HEK293T (cell line): ENCODE measurements around the gene ANKRD11.
"Not testable (repeated sequence)": the region's sequence is repeated elsewhere in the genome, so short reads cannot be mapped to it uniquely, and the experiment has no call there.

Experiments
- CTCF ChIA-PET: fragments of 350-600 bp; formaldehyde crosslinking; extraction: SDS; loops from one replicate; lab custom pipeline; 2021; ENCODE audit warnings: antibody characterized with exemption, inconsistent platforms; lab: Yijun Ruan, JAX
- POLR2A ChIA-PET: fragments of 350-600 bp; formaldehyde crosslinking; extraction: SDS; loops from one replicate; lab custom pipeline; 2020; ENCODE audit warnings: antibody characterized with exemption, inconsistent platforms; lab: Yijun Ruan, JAX
- DNase-seq: peaks from one replicate; pipeline ENCODE4 v3.0.0; 2012; ENCODE audit warnings: mixed read lengths; ENCODE audit errors: extremely low spot score
- ARNT ChIP-seq: fragments of 450-650 bp; IDR thresholded peaks from 2 replicates; pipeline ENCODE4 v1.6.1; 2017; ENCODE audit warnings: mild to moderate bottlenecking
- BHLHE40 ChIP-seq: fragments of 450-650 bp; IDR thresholded peaks from 2 replicates; pipeline ENCODE4 v1.6.1; 2016; ENCODE audit warnings: mild to moderate bottlenecking, moderate library complexity, borderline replicate concordance
- CTBP1 ChIP-seq: fragments of 450-650 bp; IDR thresholded peaks from 2 replicates; pipeline ENCODE4 v1.6.1; 2016; ENCODE audit warnings: borderline replicate concordance
- ELF4 ChIP-seq: fragments of 450-650 bp; IDR thresholded peaks from 2 replicates; pipeline ENCODE4 v1.6.1; 2017; ENCODE audit warnings: antibody characterized with exemption
- FOXA1 ChIP-seq: fragments of 450-650 bp; IDR thresholded peaks from 2 replicates; pipeline ENCODE4 v1.6.1; 2016; ENCODE audit warnings: mild to moderate bottlenecking
- FOXK2 ChIP-seq: fragments of 450-650 bp; IDR thresholded peaks from 2 replicates; pipeline ENCODE4 v1.6.1; 2016; ENCODE audit warnings: mild to moderate bottlenecking
- FOXM1 ChIP-seq: fragments of 450-650 bp; IDR thresholded peaks from 2 replicates; pipeline ENCODE4 v1.6.1; 2017; ENCODE audit warnings: mild to moderate bottlenecking, borderline replicate concordance
- HDGF ChIP-seq: fragments of 450-650 bp; IDR thresholded peaks from 2 replicates; pipeline ENCODE4 v1.6.1; 2017; ENCODE audit warnings: antibody characterized with exemption, borderline replicate concordance
- L3MBTL2 ChIP-seq: fragments of 450-650 bp; conservative IDR thresholded peaks from 2 replicates; pipeline ENCODE4 v1.6.1; 2016; ENCODE audit warnings: mild to moderate bottlenecking
- LEF1 ChIP-seq: fragments of 450-650 bp; IDR thresholded peaks from 2 replicates; pipeline ENCODE4 v1.6.1; 2017; ENCODE audit warnings: mild to moderate bottlenecking, borderline replicate concordance
- NFRKB ChIP-seq: fragments of 450-650 bp; IDR thresholded peaks from 2 replicates; pipeline ENCODE4 v1.6.1; 2016; ENCODE audit warnings: mild to moderate bottlenecking, moderate library complexity
- PKNOX1 ChIP-seq: fragments of 450-650 bp; IDR thresholded peaks from 2 replicates; pipeline ENCODE4 v1.6.1; 2016
- SP1 ChIP-seq: fragments of 450-650 bp; IDR thresholded peaks from 2 replicates; pipeline ENCODE4 v1.6.1; 2017
- SUZ12 ChIP-seq: fragments of 450-650 bp; IDR thresholded peaks from 2 replicates; pipeline ENCODE4 v1.6.1; 2016; ENCODE audit warnings: mild to moderate bottlenecking
- TARDBP ChIP-seq: fragments of 450-650 bp; IDR thresholded peaks from 2 replicates; pipeline ENCODE4 v1.6.1; 2016
- ZNF384 ChIP-seq: fragments of 450-650 bp; IDR thresholded peaks from 2 replicates; pipeline ENCODE4 v1.6.1; 2016

The ANKRD11 gene

GRCh38 chr16:89388536-89388935 lies 101.8 kb downstream of the ANKRD11 start:
- TF ChIP-seq SUZ12 (no peak), HDGF (no peak), NFRKB (no peak)
- ChIA-PET POLR2A (no interaction called here), CTCF (no interaction called here)
- no peak for DNase-seq

GRCh38 chr16:89386306-89387185 lies 103.8 kb downstream of the ANKRD11 start:
- ChIA-PET POLR2A (interaction anchor here (0.6 kb wide), 1 partner anchor 60 kb away, joined by 7 read pairs; no protein-coding TSS in a partner anchor), CTCF (no interaction called here)

GRCh38 chr16:89385712-89386111 lies 104.6 kb downstream of the ANKRD11 start:
- no peak for DNase-seq
- ChIA-PET POLR2A (no interaction called here), CTCF (interaction anchor here (0.6 kb wide), 1 partner anchor 11 kb away, joined by 3 read pairs; no protein-coding TSS in a partner anchor)
- TF ChIP-seq FOXA1 (no peak), FOXM1 (no peak), BHLHE40 (no peak), HDGF (no peak), SP1 (no peak), TARDBP (no peak), ZNF384 (no peak), SUZ12 (no peak), CTBP1 (no peak), PKNOX1 (no peak), LEF1 (no peak)

More at GRCh38 chr16:89386306-89387185, 103.8 kb downstream of the ANKRD11 start:
- TF ChIP-seq ARNT (no peak), FOXM1 (no peak), FOXA1 (no peak), PKNOX1 (no peak), L3MBTL2 (no peak), CTBP1 (no peak), SUZ12 (no peak), SP1 (no peak), NFRKB (no peak), BHLHE40 (no peak), LEF1 (no peak), ELF4 (no peak), HDGF (no peak), TARDBP (no peak), FOXK2 (no peak), ZNF384 (no peak)
- no peak for DNase-seq

- ChIA-PET CTCF (interaction anchor here (1.3 kb wide), 1 partner anchor 10 kb away, joined by 6 read pairs; no protein-coding TSS in a partner anchor), POLR2A (interaction anchor here (1.8 kb wide), 1 partner anchor 10 kb away, joined by 5 read pairs; no protein-coding TSS in a partner anchor)
- no peak for DNase-seq
- TF ChIP-seq NFRKB (no peak), LEF1 (no peak), PKNOX1 (no peak), ELF4 (no peak), SUZ12 (no peak), FOXK2 (no peak), ZNF384 (no peak), HDGF (no peak)
These were observed 106.1 kb downstream of the ANKRD11 start for GRCh38 chr16:89384282-89384681.

GRCh38 chr16:89383095-89384003 lies 107.0 kb downstream of the ANKRD11 start:
- ChIA-PET POLR2A (interaction anchor here (1.8 kb wide), 1 partner anchor 9 kb away, joined by 5 read pairs; no protein-coding TSS in a partner anchor), CTCF (interaction anchor here (0.5 to 1.3 kb wide), 2 partner anchors 9 to 32 kb away, joined by 3 to 6 read pairs; no protein-coding TSS in a partner anchor)
- TF ChIP-seq BHLHE40 = no peak
- TF ChIP-seq SUZ12 = no peak
- no peak for TF ChIP-seq CTBP1
- no peak for TF ChIP-seq SP1
- TF ChIP-seq L3MBTL2 = no peak
- no peak for TF ChIP-seq FOXA1
- no peak for TF ChIP-seq FOXK2
- TF ChIP-seq ELF4 = no peak
- no peak for TF ChIP-seq PKNOX1
- no peak for TF ChIP-seq ZNF384
- no peak for TF ChIP-seq ARNT
- no peak for TF ChIP-seq TARDBP
- no peak for TF ChIP-seq NFRKB
- TF ChIP-seq LEF1 = no peak
- no peak for TF ChIP-seq FOXM1
- peak; percentile 38 for DNase-seq

GRCh38 chr16:89382555-89382954 lies 107.8 kb downstream of the ANKRD11 start:
- ChIA-PET CTCF (interaction anchor here (0.5 to 0.6 kb wide), 2 partner anchors 33 to 61 kb away, joined by 3 read pairs; no protein-coding TSS in a partner anchor), POLR2A (interaction anchor here (1.8 kb wide), 1 partner anchor 8 kb away, joined by 5 read pairs; no protein-coding TSS in a partner anchor)
- not testable (repeated sequence) for DNase-seq
